ENCODE measurements around the gene CCIN.

CCIN gene

DNA sequence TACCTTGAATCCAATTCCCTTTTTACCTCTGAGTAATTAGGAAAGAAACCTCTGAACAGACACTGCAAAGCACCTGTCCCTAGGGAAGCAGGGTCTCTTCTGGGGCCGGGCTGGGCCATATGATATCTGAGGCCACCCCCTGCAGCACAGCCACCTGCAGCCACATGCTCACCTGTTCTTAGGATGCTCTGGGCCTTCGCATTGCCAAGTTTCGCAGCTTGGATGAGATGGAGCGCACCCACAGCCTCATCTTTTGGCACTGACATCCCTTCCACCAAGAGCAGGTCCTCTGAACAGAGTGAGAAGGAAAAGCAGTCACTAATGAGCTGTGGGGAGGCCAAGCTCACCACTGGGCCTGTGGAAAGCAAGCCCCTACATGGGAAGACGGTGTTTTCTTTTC is 48.8 kb downstream of the CCIN start:
- H3K36me3 ChIP-seq (ENCODE audit: insufficient read depth, insufficient read length, low read length): peaks cover 84% of the 10 kb centered on the region
- no peaks in the 10 kb centered on the region for H3K27me3 ChIP-seq (ENCODE audit: insufficient read depth, insufficient read length)
- no peaks in the 10 kb centered on the region for H3K4me1 ChIP-seq (ENCODE audit: insufficient read depth, insufficient read length)
- peaks cover 6% of the 10 kb centered on the region; the same call in 1 of the 2 replicates for H3K9me3 ChIP-seq (ENCODE audit: insufficient read depth, low read length)
- TF ChIP-seq ZNF274 (IDR thresholded peaks at IDR 0.05; ENCODE audit: low read depth, low read length) (no peak), SUZ12 (IDR thresholded peaks at IDR 0.05; ENCODE audit: extremely low read depth, insufficient read depth, insufficient read length) (no peak)
- H3K9ac ChIP-seq (ENCODE audit: insufficient read length, low read depth): no peak overlapping the region
- H3K4me3 ChIP-seq (ENCODE audit: insufficient read length, low read depth): no peak overlapping the region
- no peak for DNase-seq (ENCODE audit: low read depth, low spot score)

DNA sequence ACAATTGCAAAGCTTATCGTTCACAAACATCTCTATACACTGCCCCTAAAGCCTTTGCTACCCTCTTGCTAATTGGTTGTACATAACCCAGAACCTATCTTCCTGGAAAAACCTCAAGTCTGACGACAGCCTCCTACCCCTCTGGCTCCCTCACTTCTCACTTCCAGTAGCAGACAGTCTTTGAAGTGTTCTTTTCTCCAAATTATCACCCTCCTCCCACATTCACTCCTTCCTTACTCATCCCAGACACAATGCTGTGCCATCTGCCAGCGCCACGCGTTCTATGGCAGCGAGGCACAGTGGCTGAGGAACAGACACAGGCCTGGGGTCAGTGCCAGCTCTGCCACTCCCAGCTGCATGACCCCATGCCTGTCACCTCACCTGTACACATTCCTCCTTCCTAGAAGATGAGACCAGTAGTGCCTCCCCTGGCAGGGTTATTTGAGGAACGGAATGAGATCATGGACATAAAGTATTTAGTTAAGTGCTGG is 49.3 kb downstream of the CCIN start:
- Histone ChIP-seq H3K9me3 (ENCODE audit: insufficient read depth, low read length) (peaks cover 6% of the 10 kb centered on the region; the same call in 1 of the 2 replicates), H3K36me3 (ENCODE audit: insufficient read depth, insufficient read length, low read length) (peaks cover 84% of the 10 kb centered on the region), H3K9ac (ENCODE audit: insufficient read length, low read depth) (no peak overlapping the region), H3K4me3 (ENCODE audit: insufficient read length, low read depth) (no peak overlapping the region), H3K27me3 (ENCODE audit: insufficient read depth, insufficient read length) (no peaks in the 10 kb centered on the region), H3K4me1 (ENCODE audit: insufficient read depth, insufficient read length) (no peaks in the 10 kb centered on the region)
- no peak for TF ChIP-seq YY1 (IDR thresholded peaks at IDR 0.05; ENCODE audit: insufficient read depth, insufficient read length)
- no peak for TF ChIP-seq ZNF274 (IDR thresholded peaks at IDR 0.05; ENCODE audit: low read depth, low read length)
- no peak for TF ChIP-seq SUZ12 (IDR thresholded peaks at IDR 0.05; ENCODE audit: extremely low read depth, insufficient read depth, insufficient read length)
- no peak for DNase-seq (ENCODE audit: low read depth, low spot score)
